ENCODE data around the gene TRIM4.
"Not testable (repeated sequence)": the region's sequence is repeated elsewhere in the genome, so short reads cannot be mapped to it uniquely, and the experiment has no call there.

The TRIM4 gene, protein sequence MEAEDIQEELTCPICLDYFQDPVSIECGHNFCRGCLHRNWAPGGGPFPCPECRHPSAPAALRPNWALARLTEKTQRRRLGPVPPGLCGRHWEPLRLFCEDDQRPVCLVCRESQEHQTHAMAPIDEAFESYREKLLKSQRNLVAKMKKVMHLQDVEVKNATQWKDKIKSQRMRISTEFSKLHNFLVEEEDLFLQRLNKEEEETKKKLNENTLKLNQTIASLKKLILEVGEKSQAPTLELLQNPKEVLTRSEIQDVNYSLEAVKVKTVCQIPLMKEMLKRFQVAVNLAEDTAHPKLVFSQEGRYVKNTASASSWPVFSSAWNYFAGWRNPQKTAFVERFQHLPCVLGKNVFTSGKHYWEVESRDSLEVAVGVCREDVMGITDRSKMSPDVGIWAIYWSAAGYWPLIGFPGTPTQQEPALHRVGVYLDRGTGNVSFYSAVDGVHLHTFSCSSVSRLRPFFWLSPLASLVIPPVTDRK

DNA sequence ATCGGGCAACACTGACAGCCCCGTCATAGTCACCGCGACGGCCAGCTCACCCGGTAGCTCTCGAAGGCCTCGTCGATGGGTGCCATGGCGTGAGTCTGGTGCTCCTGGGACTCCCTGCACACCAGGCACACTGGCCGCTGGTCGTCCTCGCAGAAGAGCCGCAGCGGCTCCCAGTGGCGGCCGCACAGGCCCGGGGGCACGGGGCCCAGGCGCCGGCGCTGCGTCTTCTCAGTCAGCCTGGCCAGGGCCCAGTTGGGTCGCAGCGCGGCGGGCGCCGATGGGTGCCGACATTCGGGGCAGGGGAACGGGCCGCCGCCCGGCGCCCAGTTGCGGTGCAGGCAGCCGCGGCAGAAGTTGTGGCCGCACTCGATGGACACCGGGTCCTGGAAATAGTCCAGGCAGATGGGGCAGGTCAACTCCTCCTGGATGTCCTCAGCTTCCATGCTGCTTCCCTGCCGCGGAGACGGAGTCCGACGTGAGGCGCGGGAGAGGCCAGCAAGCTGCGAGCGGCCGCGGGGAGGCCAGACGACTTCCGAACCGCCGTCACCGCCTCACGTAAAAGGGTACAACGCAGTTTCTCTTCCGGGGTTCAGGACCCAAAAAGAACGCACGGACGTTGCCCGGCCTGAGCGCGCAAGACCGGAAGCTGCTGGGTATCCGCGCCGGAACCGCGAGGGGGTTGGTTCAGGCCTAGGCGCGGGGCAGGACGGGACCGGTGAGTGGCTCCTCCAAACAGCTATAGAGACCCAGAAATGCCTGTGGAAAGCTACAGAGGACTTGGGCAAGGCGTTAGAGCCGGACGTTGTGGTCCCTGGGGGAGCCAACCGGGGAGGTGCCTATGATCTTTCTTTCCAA is at the start of gene TRIM4:
TSS of gene TRIM4 (minus strand) at position 572 of the 855 bp plus-strand sequence. CDS start at position 443, 129 bp downstream.
- peak within 1 kb of the TSS; percentile 75 for H3K4me3 ChIP-seq (ENCODE audit: low read depth, low read length)
- peak; percentile 92 for DNase-seq (ENCODE audit: low read depth, low spot score)
- in situ Hi-C loops (cut with HindIII; ENCODE audit: low sequenced_read_pairs): no loop called here
- TF ChIP-seq, protein P1, sequence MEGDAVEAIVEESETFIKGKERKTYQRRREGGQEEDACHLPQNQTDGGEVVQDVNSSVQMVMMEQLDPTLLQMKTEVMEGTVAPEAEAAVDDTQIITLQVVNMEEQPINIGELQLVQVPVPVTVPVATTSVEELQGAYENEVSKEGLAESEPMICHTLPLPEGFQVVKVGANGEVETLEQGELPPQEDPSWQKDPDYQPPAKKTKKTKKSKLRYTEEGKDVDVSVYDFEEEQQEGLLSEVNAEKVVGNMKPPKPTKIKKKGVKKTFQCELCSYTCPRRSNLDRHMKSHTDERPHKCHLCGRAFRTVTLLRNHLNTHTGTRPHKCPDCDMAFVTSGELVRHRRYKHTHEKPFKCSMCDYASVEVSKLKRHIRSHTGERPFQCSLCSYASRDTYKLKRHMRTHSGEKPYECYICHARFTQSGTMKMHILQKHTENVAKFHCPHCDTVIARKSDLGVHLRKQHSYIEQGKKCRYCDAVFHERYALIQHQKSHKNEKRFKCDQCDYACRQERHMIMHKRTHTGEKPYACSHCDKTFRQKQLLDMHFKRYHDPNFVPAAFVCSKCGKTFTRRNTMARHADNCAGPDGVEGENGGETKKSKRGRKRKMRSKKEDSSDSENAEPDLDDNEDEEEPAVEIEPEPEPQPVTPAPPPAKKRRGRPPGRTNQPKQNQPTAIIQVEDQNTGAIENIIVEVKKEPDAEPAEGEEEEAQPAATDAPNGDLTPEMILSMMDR (IDR thresholded peaks at IDR 0.05; ENCODE audit: low read depth, low read length): peak; percentile 27

DNA sequence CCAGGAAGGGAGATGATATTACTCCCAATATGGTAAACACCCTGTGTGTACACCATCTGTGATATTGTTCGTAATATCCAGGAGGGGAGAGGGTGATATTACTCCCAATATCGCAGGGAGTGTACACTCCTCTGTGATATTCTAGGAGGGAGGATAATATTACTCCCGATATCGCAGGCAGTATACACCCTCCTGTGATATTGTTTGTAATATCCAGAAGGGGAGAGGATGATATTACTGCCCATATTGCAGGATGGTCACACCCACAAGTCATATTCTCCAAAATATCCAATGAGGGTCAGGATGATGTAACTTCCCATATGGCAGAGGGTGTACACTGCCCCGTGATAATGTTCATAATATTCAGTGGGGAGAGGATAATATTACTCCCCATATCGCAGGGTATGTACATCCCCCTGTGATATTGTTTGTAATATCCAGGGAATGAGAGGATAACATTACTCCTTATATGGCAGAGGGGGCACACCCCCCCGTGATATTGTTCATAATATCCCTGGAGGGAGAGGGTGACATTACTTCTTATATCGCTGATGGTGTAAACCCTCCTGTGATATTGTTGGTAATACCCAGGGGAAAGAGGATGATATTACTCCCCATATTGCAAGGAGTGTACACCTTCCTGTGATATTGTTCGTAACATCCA is 39.4 kb upstream of the TRIM4 start:
- in situ Hi-C loops (cut with HindIII; ENCODE audit: low sequenced_read_pairs): no loop called here
- TF ChIP-seq, protein P1 (IDR thresholded peaks at IDR 0.05; ENCODE audit: low read depth, low read length): no peak
- DNase-seq (ENCODE audit: low read depth, low spot score): no peak
- H3K4me3 ChIP-seq (ENCODE audit: low read depth, low read length): no peak overlapping the region

DNA sequence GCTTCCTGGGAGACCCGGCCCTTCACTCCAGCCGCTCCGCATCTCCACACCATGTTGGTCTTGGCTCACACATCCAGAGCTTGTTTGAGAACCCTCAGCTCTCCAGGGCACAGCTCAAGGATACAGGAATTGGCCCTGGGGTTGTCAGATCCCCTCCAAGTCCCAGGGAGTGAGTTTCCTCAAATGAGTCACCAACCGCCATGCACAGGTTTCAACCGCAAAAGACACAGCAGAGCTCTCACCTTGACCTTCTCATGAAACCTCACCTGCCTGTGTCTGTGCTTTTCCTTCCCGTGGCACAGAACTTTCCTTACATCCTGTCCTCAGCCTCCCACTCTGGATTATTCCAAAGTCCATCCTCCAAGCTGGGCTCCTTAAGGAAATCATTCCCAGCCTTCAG is 35.9 kb upstream of the TRIM4 start:
- no peak overlapping the region for H3K4me3 ChIP-seq (ENCODE audit: low read depth, low read length)
- in situ Hi-C loops (cut with HindIII; ENCODE audit: low sequenced_read_pairs): no loop called here
- TF ChIP-seq, protein P1 (IDR thresholded peaks at IDR 0.05; ENCODE audit: low read depth, low read length): no peak
- no peak for DNase-seq (ENCODE audit: low read depth, low spot score)

DNA sequence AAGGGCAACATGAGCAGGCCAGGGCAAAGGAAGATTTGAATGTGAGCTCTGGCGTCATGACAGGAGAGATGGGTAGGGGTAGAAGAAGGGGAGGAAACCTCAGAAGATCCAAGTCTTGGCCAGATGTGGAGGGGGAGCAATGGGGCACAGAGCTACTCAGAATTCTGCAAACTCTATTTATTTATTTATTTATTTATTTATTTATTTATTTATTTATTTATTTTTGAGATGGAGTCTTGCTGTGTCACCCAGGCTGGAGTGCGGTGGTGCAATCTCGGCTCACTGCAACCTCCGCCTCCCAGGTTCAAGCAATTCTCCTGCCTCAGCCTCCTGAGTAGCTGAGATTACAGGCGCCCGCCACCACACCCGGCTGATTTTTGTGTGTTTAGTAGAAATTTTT is 35.3 kb upstream of the TRIM4 start:
- in situ Hi-C loops (cut with HindIII; ENCODE audit: low sequenced_read_pairs); DNase-seq (ENCODE audit: low read depth, low spot score); H3K4me3 ChIP-seq (ENCODE audit: low read depth, low read length): not testable (repeated sequence)

DNA sequence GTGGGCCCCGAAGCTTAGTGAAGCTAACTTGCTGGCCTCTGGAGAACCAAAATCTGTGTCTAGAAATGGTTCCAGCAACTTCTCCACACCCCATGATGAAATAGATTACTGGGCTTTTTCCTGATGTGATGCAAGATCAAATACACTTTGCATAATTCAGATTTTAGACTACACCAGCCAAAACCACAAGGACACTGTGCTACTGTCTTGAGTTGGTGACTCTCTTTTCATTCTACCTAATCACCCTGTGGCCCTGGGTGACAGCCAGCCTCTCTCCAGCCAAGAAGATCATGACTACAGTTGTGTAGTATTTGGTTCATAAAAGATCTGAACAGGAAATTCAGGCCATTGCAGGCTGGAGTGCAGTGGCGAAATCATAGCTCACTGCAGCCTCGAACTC is 34.3 kb upstream of the TRIM4 start:
- in situ Hi-C loops (cut with HindIII; ENCODE audit: low sequenced_read_pairs): no loop called here
- no peak for DNase-seq (ENCODE audit: low read depth, low spot score)
- no peak overlapping the region for H3K4me3 ChIP-seq (ENCODE audit: low read depth, low read length)
- TF ChIP-seq, protein P1 (IDR thresholded peaks at IDR 0.05; ENCODE audit: low read depth, low read length): no peak

DNA sequence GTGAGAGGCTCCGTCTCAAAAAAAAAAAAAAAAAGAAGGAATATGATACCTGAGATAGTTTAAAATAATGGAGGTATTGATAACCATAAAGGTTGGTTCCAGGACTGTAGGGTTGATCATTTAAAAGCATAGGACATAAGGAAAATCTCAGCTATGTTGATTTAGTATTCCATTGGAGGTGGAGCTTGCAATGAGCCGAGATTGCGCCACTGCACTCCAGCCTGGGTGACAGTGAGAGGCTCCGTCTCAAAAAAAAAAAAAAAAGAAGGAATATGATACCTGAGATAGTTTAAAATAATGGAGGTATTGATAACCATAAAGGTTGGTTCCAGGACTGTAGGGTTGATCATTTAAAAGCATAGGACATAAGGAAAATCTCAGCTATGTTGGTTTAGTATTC is 33.3 kb upstream of the TRIM4 start:
- DNase-seq (ENCODE audit: low read depth, low spot score); in situ Hi-C loops (cut with HindIII; ENCODE audit: low sequenced_read_pairs); H3K4me3 ChIP-seq (ENCODE audit: low read depth, low read length): not testable (repeated sequence)

DNA sequence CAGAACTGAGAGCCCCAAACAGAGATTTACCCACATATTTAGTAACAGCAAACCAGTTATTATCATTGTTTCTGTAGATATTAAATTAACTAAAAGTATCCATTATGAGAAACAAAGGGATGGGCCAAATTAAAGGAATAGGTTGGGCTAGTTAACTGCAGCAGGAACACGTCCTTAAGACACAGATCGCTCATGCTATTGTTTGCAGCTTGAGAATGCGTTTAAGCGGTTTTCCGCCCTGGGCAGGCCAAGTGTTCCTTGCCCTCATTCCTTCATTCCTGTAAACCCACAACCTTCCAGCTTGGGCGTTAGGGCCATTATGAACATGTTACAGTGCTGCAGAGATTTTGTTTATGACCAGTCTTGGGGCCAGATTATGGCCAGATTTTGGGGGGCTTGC is 31.5 kb upstream of the TRIM4 start:
- H3K4me3 ChIP-seq (ENCODE audit: low read depth, low read length); in situ Hi-C loops (cut with HindIII; ENCODE audit: low sequenced_read_pairs); DNase-seq (ENCODE audit: low read depth, low spot score): not testable (repeated sequence)

All from astrocyte of the spinal cord (primary cell).